ENCODE measurements around the gene CACNB4. TPM values are rescaled to one million over a fixed set of nuclear protein-coding genes. Genes with fewer than 3 reads are reported as not detected.

Gene CACNB4
- total and polyA plus RNA-seq, 9 of the 15 experiments (the other 6 are each of a cell fraction or from before 2014, with no cell fraction given), result 0.01 to 0.20 (median 0.04) TPM; not detected in 1

GRCh38 chr2:151946899-151947812, 151.7 kb downstream of the CACNB4 start (continued):
- TF ChIP-seq, protein P1, sequence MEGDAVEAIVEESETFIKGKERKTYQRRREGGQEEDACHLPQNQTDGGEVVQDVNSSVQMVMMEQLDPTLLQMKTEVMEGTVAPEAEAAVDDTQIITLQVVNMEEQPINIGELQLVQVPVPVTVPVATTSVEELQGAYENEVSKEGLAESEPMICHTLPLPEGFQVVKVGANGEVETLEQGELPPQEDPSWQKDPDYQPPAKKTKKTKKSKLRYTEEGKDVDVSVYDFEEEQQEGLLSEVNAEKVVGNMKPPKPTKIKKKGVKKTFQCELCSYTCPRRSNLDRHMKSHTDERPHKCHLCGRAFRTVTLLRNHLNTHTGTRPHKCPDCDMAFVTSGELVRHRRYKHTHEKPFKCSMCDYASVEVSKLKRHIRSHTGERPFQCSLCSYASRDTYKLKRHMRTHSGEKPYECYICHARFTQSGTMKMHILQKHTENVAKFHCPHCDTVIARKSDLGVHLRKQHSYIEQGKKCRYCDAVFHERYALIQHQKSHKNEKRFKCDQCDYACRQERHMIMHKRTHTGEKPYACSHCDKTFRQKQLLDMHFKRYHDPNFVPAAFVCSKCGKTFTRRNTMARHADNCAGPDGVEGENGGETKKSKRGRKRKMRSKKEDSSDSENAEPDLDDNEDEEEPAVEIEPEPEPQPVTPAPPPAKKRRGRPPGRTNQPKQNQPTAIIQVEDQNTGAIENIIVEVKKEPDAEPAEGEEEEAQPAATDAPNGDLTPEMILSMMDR (IDR thresholded peaks at IDR 0.05 in 2 of 3, conservative IDR thresholded peaks at IDR 0.05 in 1 of 3; ENCODE audit: insufficient read depth in 2 of 3, low read depth in 1 of 3, low read length in 3 of 3), result peak; percentile 73 to 86 (median 81)
- TF ChIP-seq, protein P2, sequence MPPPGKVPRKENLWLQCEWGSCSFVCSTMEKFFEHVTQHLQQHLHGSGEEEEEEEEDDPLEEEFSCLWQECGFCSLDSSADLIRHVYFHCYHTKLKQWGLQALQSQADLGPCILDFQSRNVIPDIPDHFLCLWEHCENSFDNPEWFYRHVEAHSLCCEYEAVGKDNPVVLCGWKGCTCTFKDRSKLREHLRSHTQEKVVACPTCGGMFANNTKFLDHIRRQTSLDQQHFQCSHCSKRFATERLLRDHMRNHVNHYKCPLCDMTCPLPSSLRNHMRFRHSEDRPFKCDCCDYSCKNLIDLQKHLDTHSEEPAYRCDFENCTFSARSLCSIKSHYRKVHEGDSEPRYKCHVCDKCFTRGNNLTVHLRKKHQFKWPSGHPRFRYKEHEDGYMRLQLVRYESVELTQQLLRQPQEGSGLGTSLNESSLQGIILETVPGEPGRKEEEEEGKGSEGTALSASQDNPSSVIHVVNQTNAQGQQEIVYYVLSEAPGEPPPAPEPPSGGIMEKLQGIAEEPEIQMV (tag; conservative IDR thresholded peaks at IDR 0.05; ENCODE audit: low read depth), result no peak
- TF ChIP-seq, protein P3, sequence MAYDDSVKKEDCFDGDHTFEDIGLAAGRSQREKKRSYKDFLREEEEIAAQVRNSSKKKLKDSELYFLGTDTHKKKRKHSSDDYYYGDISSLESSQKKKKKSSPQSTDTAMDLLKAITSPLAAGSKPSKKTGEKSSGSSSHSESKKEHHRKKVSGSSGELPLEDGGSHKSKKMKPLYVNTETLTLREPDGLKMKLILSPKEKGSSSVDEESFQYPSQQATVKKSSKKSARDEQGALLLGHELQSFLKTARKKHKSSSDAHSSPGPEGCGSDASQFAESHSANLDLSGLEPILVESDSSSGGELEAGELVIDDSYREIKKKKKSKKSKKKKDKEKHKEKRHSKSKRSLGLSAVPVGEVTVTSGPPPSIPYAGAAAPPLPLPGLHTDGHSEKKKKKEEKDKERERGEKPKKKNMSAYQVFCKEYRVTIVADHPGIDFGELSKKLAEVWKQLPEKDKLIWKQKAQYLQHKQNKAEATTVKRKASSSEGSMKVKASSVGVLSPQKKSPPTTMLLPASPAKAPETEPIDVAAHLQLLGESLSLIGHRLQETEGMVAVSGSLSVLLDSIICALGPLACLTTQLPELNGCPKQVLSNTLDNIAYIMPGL (CRISPR knock-in tag; IDR thresholded peaks at IDR 0.05), result no peak
- TF ChIP-seq PBX2 (CRISPR knock-in tag; IDR thresholded peaks at IDR 0.05; ENCODE audit: low read depth), result no peak
- 0 out of 2 replicates have a peak, but pooled peaks have one; percentile 24 for TF ChIP-seq PBX2 (tag; conservative IDR thresholded peaks at IDR 0.05; ENCODE audit: low read depth)

Measured in K562 (cell line).